Uterus (tissue), 4 donors: ENCODE data around the gene DNAI7. TPM values are rescaled to one million over a fixed set of nuclear protein-coding genes. Genes with fewer than 3 reads are reported as not detected.

Experiments used
- DNase-seq, 2 donors: peaks; one replicate each; pipeline ENCODE4 v3.0.0-alpha.2; 2019 to 2020
- H3K27ac ChIP-seq, 2 donors: fragments of 200-600 bp; sonication (generic); 1 replicate in 1 of 2; 2 replicates in 1 of 2; pipeline ENCODE4 v1.5.1; 2016 to 2018
- H3K27me3 ChIP-seq, 2 donors: fragments of 200-600 bp; sonication (generic); one replicate each; pipeline ENCODE4 v1.5.1; 2018 to 2019; ENCODE audit warnings: control low read depth in 1 of 2
- H3K36me3 ChIP-seq, 2 donors: fragments of 200-600 bp; sonication (generic); one replicate each; pipeline ENCODE4 v1.5.1; 2019; ENCODE audit warnings: control low read depth in 1 of 2
- H3K4me1 ChIP-seq, 2 donors: fragments of 200-600 bp; sonication (generic); one replicate each; pipeline ENCODE4 v1.5.1; 2018 to 2019; ENCODE audit warnings: control low read depth in 1 of 2
- H3K4me3 ChIP-seq, 2 donors: fragments of 200-600 bp; sonication (generic); 1 replicate in 1 of 2; 2 replicates in 1 of 2; pipeline ENCODE4 v1.5.1; 2018 to 2019; ENCODE audit warnings: mild to moderate bottlenecking in 1 of 2
- H3K9me3 ChIP-seq, 2 donors: fragments of 200-600 bp; sonication (generic); one replicate each; pipeline ENCODE4 v1.5.1; 2019; ENCODE audit warnings: control low read depth in 1 of 2
- CTCF ChIP-seq, 4 experiments: fragments of 200-600 bp in 2 of 4; fragments of 450-650 bp in 2 of 4; sonication (generic) in 2 of 4; IDR thresholded peaks; one replicate each; pipeline ENCODE4 v1.5.1; 2016 to 2019; ENCODE audit warnings: antibody characterized with exemption in 4 of 4, mild to moderate bottlenecking in 2 of 4, moderate library complexity in 1 of 4
- POLR2A ChIP-seq, 2 donors: fragments of 450-650 bp; IDR thresholded peaks; one replicate each; pipeline ENCODE4 v1.6.1; 2016; ENCODE audit warnings: antibody characterized with exemption in 2 of 2, mild to moderate bottlenecking in 1 of 2, moderate library complexity in 1 of 2
- intact Hi-C: fragments of 100-400 bp; cut with DNase I; formaldehyde crosslinking; loops from one replicate; pipeline ENCODE4 v1.15.1; 2023; ENCODE audit warnings: low total_unique reads
- total RNA-seq, 4 donors: library from RNA; depleted of rRNA in 3 of 4; stranded (reverse); fragments of >200 nt in 3 of 4; gene quantifications; one replicate each; pipeline versions ENCODE4 v1.1.0 to v1.2.4, GENCODE V29; 2014 to 2023
- donor health status: DM: yes; HTN: yes; CAD: no.

DNAI7 gene
- total RNA-seq, 4 donors from 2014 or later: 0.77 to 5.2 (median 4.8) TPM; not detected in 1

DNA sequence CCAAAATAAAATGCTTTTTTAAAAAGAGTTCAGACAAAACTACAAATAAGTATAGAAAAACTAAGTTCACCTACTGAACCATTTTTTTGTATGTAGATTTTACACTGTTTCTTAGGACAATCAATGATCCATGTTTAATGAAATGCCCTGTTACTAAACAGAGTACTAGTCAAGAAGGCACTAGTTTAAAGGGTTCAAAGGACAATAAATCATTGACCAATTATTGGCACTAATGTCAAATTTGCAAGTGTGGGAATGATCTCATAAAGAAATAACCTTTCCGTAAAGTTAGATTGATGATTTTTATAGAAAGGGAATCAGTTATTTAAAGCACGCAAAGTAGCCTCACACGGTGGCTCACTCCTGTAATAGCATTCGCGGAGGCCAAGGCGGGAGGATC lies 4.2 kb downstream of the DNAI7 start:
- DNase-seq: no peak
- Histone ChIP-seq H3K4me3 (no peak overlapping the region), H3K36me3 (no peaks in the 10 kb centered on the region), H3K9me3 (no peaks in the 10 kb centered on the region), H3K27ac (no peak overlapping the region), H3K4me1 (peaks cover 0 to under 1% of the 10 kb centered on the region in 2 donors), H3K27me3 (no peaks in the 10 kb centered on the region)
- intact Hi-C loops: no loop called here
- TF ChIP-seq CTCF (IDR thresholded peaks at IDR 0.05) (no peak), POLR2A (IDR thresholded peaks at IDR 0.05) (no peak)

DNA sequence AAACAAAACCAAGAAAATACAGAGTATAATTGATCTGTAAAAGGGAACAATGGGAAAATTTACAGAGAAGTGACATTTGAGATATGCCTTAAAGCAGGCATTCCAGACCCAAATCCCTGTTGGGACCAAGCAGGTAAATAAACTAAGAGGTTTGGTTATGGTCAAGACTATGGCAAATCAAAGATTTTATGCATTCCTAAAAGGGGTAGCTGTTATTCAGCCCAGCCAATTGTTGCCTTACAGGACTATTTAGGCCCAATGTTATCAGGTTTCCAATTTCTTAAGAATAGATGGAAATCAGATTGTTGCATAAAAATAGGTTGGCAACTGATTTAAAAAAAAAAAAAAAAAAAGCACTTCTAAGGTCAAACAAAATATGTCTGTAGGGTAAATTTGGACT lies 5.3 kb downstream of the DNAI7 start:
- Histone ChIP-seq H3K27me3 (no peaks in the 10 kb centered on the region), H3K36me3 (no peaks in the 10 kb centered on the region), H3K27ac (no peak overlapping the region), H3K4me3 (no peak overlapping the region), H3K9me3 (no peaks in the 10 kb centered on the region), H3K4me1 (no peaks in the 10 kb centered on the region)
- intact Hi-C loops: no loop called here
- no peak for TF ChIP-seq CTCF (IDR thresholded peaks at IDR 0.05)
- no peak for TF ChIP-seq POLR2A (IDR thresholded peaks at IDR 0.05)
- DNase-seq: no peak

DNA sequence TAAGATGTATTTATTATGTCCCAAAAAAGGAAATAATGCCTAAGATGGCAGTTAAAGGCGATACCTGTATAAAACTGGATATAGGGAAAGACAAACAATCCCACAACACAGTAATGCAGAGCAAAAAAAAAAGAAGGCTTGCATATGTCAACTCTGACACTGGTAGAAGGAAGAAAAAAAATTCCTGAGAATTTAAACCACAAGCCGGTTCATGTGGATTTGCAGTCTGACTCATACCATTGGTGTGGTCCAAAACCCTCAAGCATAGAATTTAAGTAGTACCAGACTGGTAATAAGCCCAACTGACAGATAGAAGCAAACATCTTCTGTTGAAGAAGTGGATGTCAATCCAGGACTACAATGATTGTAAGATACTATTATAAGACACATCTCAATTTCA lies 7.2 kb downstream of the DNAI7 start:
- Histone ChIP-seq H3K4me1 (no peaks in the 10 kb centered on the region), H3K36me3 (no peaks in the 10 kb centered on the region), H3K4me3 (no peak overlapping the region), H3K9me3 (no peaks in the 10 kb centered on the region), H3K27ac (no peak overlapping the region), H3K27me3 (no peaks in the 10 kb centered on the region)
- intact Hi-C loops: no loop called here
- DNase-seq: no peak
- TF ChIP-seq CTCF (IDR thresholded peaks at IDR 0.05) (no peak), POLR2A (IDR thresholded peaks at IDR 0.05) (no peak)

GRCh38 chr12:25186788-25187402 lies 8.1 kb downstream of the DNAI7 start:
- H3K36me3 ChIP-seq: no peaks in the 10 kb centered on the region
- H3K27ac ChIP-seq: no peak overlapping the region
- no peaks in the 10 kb centered on the region for H3K4me1 ChIP-seq
- H3K9me3 ChIP-seq: no peaks in the 10 kb centered on the region
- no peak overlapping the region for H3K4me3 ChIP-seq
- no peak for TF ChIP-seq CTCF (IDR thresholded peaks at IDR 0.05)
- no peak for TF ChIP-seq POLR2A (IDR thresholded peaks at IDR 0.05)
- H3K27me3 ChIP-seq: no peaks in the 10 kb centered on the region
- no peak for DNase-seq
- intact Hi-C loops: no loop called here

DNA sequence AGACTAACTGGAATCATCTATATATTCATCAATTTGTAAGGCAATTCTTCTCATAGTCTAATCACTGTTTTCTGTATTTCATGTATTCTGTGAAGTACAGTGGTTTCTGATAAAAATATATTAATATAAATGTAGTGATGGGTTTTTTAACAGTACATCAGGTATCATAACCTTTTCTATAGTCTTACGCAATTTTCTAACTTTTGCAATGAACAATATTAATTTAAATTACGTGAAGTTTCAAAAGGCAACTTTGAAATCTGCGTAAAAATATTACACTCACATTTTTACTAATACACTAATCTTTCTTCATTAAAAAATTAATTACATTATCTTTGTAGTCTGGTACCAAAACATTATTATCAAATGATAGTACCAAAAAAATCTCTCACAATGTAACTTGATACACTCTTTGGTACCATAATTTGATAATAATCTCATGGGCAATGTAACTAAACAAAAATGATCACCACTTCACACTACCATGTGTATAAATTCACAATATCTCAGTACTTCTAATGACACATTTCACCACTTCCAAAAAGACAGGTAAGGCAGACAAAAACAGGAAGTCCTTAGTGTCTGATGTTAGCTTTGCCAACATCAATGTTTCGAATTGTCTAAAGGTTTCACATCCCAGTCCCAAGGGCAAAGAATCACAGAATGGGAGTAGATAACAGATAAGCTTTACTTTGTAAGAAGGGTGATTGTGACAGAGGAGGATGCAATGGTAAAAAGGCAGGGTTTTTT lies 8.7 kb downstream of the DNAI7 start:
- Histone ChIP-seq H3K4me3 (no peak overlapping the region), H3K27ac (no peak overlapping the region), H3K9me3 (no peaks in the 10 kb centered on the region), H3K36me3 (no peaks in the 10 kb centered on the region), H3K27me3 (no peaks in the 10 kb centered on the region), H3K4me1 (no peaks in the 10 kb centered on the region)
- TF ChIP-seq POLR2A (IDR thresholded peaks at IDR 0.05): no peak
- TF ChIP-seq CTCF (IDR thresholded peaks at IDR 0.05): no peak
- no peak for DNase-seq
- intact Hi-C loops: no loop called here
